ENCODE data around the gene FNDC5.

The FNDC5 gene

DNA sequence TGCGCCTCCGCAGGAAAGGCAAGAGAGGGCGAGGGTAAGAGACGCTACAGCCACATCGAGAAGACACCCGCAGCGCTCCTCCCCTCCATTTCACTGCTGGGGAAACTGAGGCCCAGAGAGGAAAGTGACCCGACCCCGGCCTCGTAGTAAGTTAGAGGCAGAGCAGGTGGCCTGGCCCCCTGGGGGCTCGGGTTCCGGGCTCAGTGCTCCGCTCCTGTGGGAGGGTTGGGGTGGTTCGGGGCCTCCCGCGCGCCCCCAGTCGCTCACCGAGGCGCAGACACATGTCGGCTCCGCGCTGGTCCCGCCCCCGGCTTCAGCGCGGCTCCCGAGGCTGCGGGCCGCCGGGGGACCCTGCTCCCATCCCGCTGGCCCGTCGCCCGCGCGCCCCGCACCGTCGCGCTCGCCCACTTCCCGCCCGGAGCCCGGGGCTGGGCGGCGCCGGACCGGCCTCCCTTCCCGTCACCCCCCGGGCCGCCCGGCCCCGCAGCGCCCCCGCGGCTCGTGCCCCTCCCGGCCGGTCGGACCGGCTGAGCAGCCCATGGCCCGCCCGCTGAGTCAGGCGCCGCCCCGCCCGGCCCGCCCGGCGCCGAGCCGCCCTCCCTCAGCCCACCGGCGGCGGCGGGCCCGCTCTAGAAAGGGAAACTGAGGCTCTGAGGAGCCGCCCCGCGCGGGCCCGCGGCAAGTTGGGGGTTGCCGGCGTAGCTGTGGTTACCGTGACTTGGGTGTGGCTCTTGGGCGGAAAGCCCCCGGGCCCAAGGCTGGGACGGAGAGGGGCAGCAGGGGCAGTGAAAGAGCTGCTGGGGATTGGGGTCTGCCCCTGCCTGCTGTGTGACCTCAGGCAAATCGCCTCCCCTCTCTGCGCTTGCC, 30.5 kb upstream of the FNDC5 start, which contains the start of gene TMEM54:
TSS of gene TMEM54 (minus strand) at position 434 of the 867 bp plus-strand sequence. CDS start at position 283, 151 bp downstream.
- H3K4me3 ChIP-seq (ENCODE audit: low read length), result peak within 1 kb of the TSS; percentile 82
- peak; percentile 79 for DNase-seq (ENCODE audit: low read depth)
- TF ChIP-seq, protein P1, sequence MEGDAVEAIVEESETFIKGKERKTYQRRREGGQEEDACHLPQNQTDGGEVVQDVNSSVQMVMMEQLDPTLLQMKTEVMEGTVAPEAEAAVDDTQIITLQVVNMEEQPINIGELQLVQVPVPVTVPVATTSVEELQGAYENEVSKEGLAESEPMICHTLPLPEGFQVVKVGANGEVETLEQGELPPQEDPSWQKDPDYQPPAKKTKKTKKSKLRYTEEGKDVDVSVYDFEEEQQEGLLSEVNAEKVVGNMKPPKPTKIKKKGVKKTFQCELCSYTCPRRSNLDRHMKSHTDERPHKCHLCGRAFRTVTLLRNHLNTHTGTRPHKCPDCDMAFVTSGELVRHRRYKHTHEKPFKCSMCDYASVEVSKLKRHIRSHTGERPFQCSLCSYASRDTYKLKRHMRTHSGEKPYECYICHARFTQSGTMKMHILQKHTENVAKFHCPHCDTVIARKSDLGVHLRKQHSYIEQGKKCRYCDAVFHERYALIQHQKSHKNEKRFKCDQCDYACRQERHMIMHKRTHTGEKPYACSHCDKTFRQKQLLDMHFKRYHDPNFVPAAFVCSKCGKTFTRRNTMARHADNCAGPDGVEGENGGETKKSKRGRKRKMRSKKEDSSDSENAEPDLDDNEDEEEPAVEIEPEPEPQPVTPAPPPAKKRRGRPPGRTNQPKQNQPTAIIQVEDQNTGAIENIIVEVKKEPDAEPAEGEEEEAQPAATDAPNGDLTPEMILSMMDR (IDR thresholded peaks at IDR 0.05; ENCODE audit: insufficient read depth, low read depth, low read length, missing control alignments), result no peak

DNA sequence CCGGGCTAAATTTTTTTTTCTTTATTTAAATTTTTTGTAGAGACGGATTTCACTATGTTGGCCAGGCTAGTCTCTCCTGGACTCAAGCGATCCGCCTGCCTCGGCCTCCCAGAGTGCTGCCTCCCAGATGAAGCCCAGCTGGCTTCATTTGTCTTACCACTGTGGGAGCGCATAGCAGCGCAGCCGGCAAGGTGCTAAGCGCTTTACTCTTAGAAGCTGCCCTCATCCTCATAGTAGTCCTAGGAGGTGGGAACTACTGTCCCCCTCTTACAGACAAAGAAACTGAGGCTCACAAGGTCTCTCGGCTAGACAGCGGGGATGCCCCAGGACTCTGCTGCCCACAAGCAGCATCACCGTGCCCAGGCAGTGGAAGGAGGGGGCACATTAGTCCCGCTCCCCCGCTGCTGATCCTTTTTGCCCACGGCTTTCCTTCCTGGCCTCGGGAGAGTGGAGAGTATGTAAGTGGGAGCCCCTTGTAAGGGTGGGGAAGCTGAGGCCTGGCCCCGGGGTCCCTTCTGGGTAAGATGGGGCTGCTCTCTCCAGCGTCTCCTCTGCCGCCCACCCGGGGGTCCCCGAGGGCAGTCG, 29.8 kb upstream of the FNDC5 start:
- peak overlapping the region; percentile 82 for H3K4me3 ChIP-seq (ENCODE audit: low read length)
- peak; percentile 19 for DNase-seq (ENCODE audit: low read depth)
- TF ChIP-seq, protein P1 (IDR thresholded peaks at IDR 0.05; ENCODE audit: insufficient read depth, low read depth, low read length, missing control alignments), result no peak

DNA sequence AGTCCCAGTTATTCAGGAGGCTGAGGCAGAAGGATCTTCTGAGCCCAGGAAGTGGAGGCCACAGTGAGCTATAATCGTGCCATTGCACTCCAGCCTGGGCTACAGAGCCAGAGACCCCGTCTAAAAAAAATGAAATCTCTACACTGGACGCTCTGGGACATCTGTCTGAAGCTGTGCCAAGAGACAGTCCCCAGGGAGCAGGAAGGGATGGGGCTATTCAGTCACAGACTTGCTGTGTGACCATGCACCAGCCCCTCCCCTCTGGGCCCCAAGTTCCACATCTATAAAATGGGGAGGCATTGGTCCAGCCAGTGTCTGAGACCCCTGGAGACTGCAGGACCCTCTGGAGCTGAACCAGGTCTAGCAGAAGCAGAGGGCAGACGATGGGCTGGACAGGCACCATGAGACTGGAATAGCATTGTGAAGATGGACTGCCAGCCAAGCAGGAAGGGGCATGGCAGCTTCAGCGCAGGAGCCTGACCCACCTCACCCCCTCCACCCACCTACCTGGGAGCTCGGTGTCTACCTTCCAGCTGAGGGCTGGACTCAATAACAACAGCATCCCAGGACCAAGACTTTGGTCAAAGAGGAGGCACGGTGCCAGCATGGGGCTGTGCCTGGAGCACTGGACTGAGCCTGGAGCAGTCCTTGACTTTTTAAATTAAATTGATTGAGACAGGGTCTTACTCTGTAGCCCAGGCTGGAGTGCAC, 29.0 kb upstream of the FNDC5 start:
- H3K4me3 ChIP-seq (ENCODE audit: low read length), result peak overlapping the region; percentile 82
- TF ChIP-seq, protein P1 (IDR thresholded peaks at IDR 0.05; ENCODE audit: insufficient read depth, low read depth, low read length, missing control alignments), result no peak
- no peak for DNase-seq (ENCODE audit: low read depth)

DNA sequence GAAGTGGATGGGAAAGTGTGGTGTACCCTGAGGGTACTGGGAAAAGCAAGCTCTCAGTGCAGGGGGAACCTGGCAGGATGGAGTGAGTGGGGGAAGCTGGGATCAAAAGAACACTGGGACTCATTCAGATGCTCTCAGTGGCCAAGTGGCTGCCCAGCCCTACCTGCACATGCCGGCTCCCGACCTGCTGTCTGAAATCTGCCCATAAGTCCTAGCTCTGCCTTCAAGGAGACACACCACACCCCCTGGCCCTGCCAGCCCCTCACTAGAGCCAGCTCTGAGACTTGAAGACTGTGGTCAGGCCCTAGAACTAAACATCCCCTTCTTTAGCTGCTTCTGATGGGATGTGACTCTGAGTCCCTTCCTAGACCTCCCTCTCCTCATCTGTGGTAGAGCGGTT, 28.2 kb upstream of the FNDC5 start:
- no peak overlapping the region for H3K4me3 ChIP-seq (ENCODE audit: low read length)
- TF ChIP-seq, protein P1 (IDR thresholded peaks at IDR 0.05; ENCODE audit: insufficient read depth, low read depth, low read length, missing control alignments), result no peak
- DNase-seq (ENCODE audit: low read depth), result no peak

DNA sequence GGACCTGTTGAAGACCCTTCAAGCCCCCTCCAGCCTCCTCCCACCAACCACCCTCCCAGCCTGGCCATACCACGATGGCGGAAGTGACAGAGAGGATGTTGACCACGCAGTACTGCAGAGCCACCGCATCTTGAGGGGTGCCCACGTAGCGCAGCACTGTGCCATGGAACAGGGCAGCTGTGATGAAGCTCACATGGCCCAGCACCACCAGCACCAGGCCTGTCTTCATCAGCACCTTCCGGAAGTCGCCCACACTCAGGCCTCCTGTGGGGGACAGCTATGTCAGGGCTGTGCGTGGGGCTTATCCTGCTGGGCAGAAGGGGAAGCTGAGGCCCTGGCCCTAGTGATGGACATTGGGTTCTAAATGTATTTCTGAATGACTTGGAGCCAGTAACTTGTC, 27.3 kb upstream of the FNDC5 start:
- TF ChIP-seq, protein P1 (IDR thresholded peaks at IDR 0.05; ENCODE audit: insufficient read depth, low read depth, low read length, missing control alignments), result no peak
- DNase-seq (ENCODE audit: low read depth), result no peak
- H3K4me3 ChIP-seq (ENCODE audit: low read length), result no peak overlapping the region

DNA sequence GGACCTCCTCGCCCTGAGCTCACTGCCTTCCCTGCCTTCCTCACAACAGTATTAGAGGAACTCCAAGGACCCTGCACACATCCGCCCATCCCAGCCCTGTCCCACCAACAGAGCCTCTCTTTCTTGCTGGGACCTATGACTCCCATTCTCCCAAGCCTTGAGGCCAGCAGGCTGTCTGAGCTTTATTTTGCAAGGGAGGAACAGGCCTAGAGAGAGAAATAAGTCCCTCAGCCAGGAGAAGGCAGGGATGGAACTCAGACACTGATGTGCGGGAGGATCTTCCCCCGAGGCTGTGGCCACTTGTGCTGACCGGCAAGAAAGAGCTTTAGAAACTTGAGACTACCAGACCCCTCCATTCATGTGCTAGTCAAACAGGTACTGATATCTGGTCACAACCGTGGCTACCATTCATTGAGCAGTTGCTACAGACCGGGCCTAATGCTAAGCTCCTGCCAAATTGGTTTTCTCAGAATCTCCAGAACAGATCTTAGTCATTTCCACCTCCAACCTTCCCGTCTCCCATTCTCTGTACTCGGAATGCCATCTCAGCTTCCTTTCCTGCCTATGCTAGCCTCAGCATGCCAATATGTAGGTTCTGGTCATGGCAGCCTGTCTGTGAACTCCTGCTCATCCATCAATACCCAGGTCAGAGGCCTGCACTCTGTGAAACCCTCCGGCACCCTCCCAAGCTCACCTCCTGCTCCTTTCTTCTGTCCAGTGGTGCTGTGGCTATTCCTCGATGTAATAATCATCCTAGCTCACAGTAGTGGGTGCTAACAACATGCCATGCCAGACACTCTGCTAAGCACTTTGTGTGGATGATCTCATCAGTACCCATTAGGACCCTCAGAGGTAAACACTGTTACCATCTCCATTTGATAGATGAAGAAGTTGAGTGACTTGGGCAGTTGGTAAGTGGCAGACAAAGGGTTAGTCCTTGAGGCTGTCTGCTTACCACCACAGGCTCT, 26.7 kb upstream of the FNDC5 start:
- TF ChIP-seq, protein P1 (IDR thresholded peaks at IDR 0.05; ENCODE audit: insufficient read depth, low read depth, low read length, missing control alignments), result no peak
- H3K4me3 ChIP-seq (ENCODE audit: low read length), result no peak overlapping the region

More for the DNA sequence above, 26.7 kb upstream of the FNDC5 start:
- peak; percentile 84 for DNase-seq (ENCODE audit: low read depth)

Data from epithelial cell of esophagus (primary cell).